ELF-1 (cell line): ENCODE measurements around the gene ACSF2.
A peak's percentile ranks its signal among the peaks of the same experiment; 100 is the strongest.

Experiments
- DNase-seq: peaks from one replicate; pipeline ENCODE4 v3.0.0-alpha.2; 2016; ENCODE audit warnings: low read depth, low spot score

Gene ACSF2

DNA sequence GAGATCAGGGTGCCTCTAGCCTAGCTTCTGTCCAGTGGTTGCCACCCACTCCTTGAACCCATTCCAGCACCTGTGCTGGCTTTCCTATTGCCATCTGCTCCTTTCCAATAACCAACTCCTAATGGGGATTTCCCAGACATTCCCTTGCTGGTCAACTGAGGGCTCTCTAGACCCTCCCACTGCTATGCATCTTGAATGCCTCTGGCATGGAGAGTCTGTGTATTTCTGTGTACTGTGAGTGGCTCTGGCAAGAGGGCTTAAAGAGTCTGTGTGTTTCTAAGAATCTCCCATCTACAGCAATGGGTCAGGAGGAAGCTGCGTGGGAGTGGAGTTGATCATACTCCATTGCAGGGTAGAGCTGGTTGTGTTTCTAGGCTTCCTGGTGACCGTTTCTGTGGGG is 95.5 kb downstream of the ACSF2 start:
- no peak for DNase-seq

- DNase-seq = no peak
These were observed 96.7 kb downstream of the ACSF2 start for GRCh38 chr17:50522766-50523165.

- DNase-seq = peak; percentile 83
These were observed 97.2 kb downstream of the ACSF2 start for GRCh38 chr17:50523208-50523607.
